ENCODE results near the gene PELI2.

DNA sequence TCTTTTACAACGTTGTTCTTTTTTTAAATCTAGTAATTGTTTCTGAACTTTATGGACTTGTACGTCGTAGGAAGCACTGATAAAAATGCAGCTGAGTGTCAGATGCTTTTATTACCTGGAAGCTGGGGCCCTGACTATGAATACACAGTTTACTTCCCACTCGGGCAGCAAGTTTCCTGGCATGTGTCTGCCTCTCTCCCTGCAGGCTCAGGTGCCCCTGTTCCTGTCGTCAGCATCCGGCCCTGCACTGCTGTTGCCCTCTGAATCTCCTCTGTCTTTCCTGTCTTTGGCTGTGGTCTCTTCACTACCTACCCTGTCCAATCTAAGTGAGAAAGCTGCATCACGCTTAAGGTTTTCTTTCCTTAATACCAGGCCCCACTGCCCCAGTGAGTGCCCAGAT is 75.8 kb downstream of the PELI2 start:
- TF ChIP-seq POLR2AphosphoS5 (IDR thresholded peaks at IDR 0.05; ENCODE audit: low read depth) (no peak), EZH2 (IDR thresholded peaks at IDR 0.05; ENCODE audit: low read depth, unreplicated experiment) (no peak)
- TF ChIP-seq, protein P1, sequence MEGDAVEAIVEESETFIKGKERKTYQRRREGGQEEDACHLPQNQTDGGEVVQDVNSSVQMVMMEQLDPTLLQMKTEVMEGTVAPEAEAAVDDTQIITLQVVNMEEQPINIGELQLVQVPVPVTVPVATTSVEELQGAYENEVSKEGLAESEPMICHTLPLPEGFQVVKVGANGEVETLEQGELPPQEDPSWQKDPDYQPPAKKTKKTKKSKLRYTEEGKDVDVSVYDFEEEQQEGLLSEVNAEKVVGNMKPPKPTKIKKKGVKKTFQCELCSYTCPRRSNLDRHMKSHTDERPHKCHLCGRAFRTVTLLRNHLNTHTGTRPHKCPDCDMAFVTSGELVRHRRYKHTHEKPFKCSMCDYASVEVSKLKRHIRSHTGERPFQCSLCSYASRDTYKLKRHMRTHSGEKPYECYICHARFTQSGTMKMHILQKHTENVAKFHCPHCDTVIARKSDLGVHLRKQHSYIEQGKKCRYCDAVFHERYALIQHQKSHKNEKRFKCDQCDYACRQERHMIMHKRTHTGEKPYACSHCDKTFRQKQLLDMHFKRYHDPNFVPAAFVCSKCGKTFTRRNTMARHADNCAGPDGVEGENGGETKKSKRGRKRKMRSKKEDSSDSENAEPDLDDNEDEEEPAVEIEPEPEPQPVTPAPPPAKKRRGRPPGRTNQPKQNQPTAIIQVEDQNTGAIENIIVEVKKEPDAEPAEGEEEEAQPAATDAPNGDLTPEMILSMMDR (conservative IDR thresholded peaks at IDR 0.05; ENCODE audit: low read depth in 2 of 2), result no peak

Data from GM23338 (cell line).